Upper lobe of left lung (tissue), 4 donors: ENCODE measurements around the gene SEC31B.

Experiments used
- CTCF ChIP-seq, 6 experiments: fragments of 450-650 bp in 4 of 6; fragments of 200-600 bp in 2 of 6; sonication (generic) in 2 of 6; IDR thresholded peaks; one replicate each; pipeline ENCODE4 v1.5.1; 2016 to 2019; ENCODE audit warnings: antibody characterized with exemption in 6 of 6
- EP300 ChIP-seq, 4 donors: sonication (generic); formaldehyde crosslinking; IDR thresholded peaks; one replicate each; pipeline ENCODE4 v1.5.1; 2017; ENCODE audit warnings: antibody characterized with exemption in 4 of 4, control low read depth in 2 of 4
- POLR2A ChIP-seq, 4 donors: fragments of 450-650 bp; IDR thresholded peaks; one replicate each; pipeline ENCODE4 v1.5.1; 2016 to 2017; ENCODE audit warnings: antibody characterized with exemption in 4 of 4, mild to moderate bottlenecking in 2 of 4
- POLR2AphosphoS5 ChIP-seq, 2 donors: sonication (generic); formaldehyde crosslinking; IDR thresholded peaks; one replicate each; pipeline ENCODE4 v1.5.1; 2017; ENCODE audit warnings: antibody characterized with exemption in 2 of 2

GRCh38 chr10:100544950-100545349 lies 25.3 kb upstream of the SEC31B start:
- no peak for TF ChIP-seq CTCF (IDR thresholded peaks at IDR 0.05)
- TF ChIP-seq EP300 (IDR thresholded peaks at IDR 0.05): no peak
- TF ChIP-seq POLR2AphosphoS5 (IDR thresholded peaks at IDR 0.05): no peak
- TF ChIP-seq POLR2A (IDR thresholded peaks at IDR 0.05): no peak
